ENCODE results near the gene CXCL3.

CXCL3 gene

GRCh38 chr4:74055498-74055897 lies 17.0 kb upstream of the CXCL3 start:
- no peak for DNase-seq (ENCODE audit: low spot score)

GRCh38 chr4:74055096-74055495 lies 16.6 kb upstream of the CXCL3 start:
- no peak for DNase-seq (ENCODE audit: low spot score)

- DNase-seq (ENCODE audit: low spot score): no peak
Observed at GRCh38 chr4:74054483-74055047, 16.1 kb upstream of the CXCL3 start.

GRCh38 chr4:74047152-74047551 lies 8.7 kb upstream of the CXCL3 start:
- no peak for DNase-seq (ENCODE audit: low spot score)

- no peak for DNase-seq (ENCODE audit: low spot score)
Observed at GRCh38 chr4:74045772-74046171, 7.3 kb upstream of the CXCL3 start.

- no peak for DNase-seq (ENCODE audit: low spot score)
Observed at GRCh38 chr4:74045247-74045646, 6.8 kb upstream of the CXCL3 start.

- DNase-seq (ENCODE audit: low spot score): no peak
Observed at GRCh38 chr4:74044677-74045076, 6.2 kb upstream of the CXCL3 start.

- DNase-seq (ENCODE audit: low spot score): no peak
Observed at GRCh38 chr4:74042681-74043080, 4.2 kb upstream of the CXCL3 start.

GRCh38 chr4:74041418-74041817 lies 2.9 kb upstream of the CXCL3 start:
- DNase-seq (ENCODE audit: low spot score): no peak

- no peak for DNase-seq (ENCODE audit: low spot score)
Observed at GRCh38 chr4:74039315-74039763, 850 bp upstream of the CXCL3 start.

- DNase-seq (ENCODE audit: low spot score): peak; percentile 58
Observed at GRCh38 chr4:74038086-74038424, 434 bp downstream of the CXCL3 start.

- DNase-seq (ENCODE audit: low spot score): no peak
Observed at GRCh38 chr4:74037076-74037955, 1.2 kb downstream of the CXCL3 start.

GRCh38 chr4:74033739-74034138 lies 4.8 kb downstream of the CXCL3 start:
- no peak for DNase-seq (ENCODE audit: low spot score)

GRCh38 chr4:74032064-74032463 lies 6.4 kb downstream of the CXCL3 start:
- DNase-seq (ENCODE audit: low spot score): no peak

- DNase-seq (ENCODE audit: low spot score): no peak
Observed at GRCh38 chr4:74031576-74031975, 6.9 kb downstream of the CXCL3 start.

GRCh38 chr4:74030285-74030684 lies 8.2 kb downstream of the CXCL3 start:
- DNase-seq (ENCODE audit: low spot score): no peak

- DNase-seq (ENCODE audit: low spot score): no peak
Observed at GRCh38 chr4:74028504-74028903, 10.0 kb downstream of the CXCL3 start.

GRCh38 chr4:74023709-74024108 lies 14.8 kb downstream of the CXCL3 start:
- DNase-seq (ENCODE audit: low spot score): no peak

GRCh38 chr4:74021601-74022000 lies 16.9 kb downstream of the CXCL3 start:
- DNase-seq (ENCODE audit: low spot score): no peak

GRCh38 chr4:74018771-74019170 lies 19.7 kb downstream of the CXCL3 start:
- no peak for DNase-seq (ENCODE audit: low spot score)

- no peak for DNase-seq (ENCODE audit: low spot score)
Observed at GRCh38 chr4:74018116-74018515, 20.4 kb downstream of the CXCL3 start.

GRCh38 chr4:74016068-74016467 lies 22.4 kb downstream of the CXCL3 start:
- DNase-seq (ENCODE audit: low spot score): no peak

- no peak for DNase-seq (ENCODE audit: low spot score)
Observed at GRCh38 chr4:74015126-74015780, 23.2 kb downstream of the CXCL3 start.

All from ecto neural progenitor cell (in vitro differentiated cells).